Gastroesophageal sphincter (tissue), 3 donors: ENCODE results near the gene SCRT2.

ENCODE experiments used
- EP300 ChIP-seq: sonication (generic); formaldehyde crosslinking; IDR thresholded peaks from one replicate; pipeline ENCODE4 v1.6.1; 2017; ENCODE audit warnings: antibody characterized with exemption, mild to moderate bottlenecking
- TF ChIP-seq, protein P1 (sequence below), 4 experiments: fragments of 200-600 bp in 2 of 4; fragments of 450-650 bp in 2 of 4; sonication (generic) in 1 of 4; IDR thresholded peaks; one replicate each; pipeline ENCODE4 v1.5.1; 2017 to 2019; ENCODE audit warnings: antibody characterized with exemption in 4 of 4, mild to moderate bottlenecking in 2 of 4, moderate library complexity in 2 of 4

- TF ChIP-seq, protein P1, sequence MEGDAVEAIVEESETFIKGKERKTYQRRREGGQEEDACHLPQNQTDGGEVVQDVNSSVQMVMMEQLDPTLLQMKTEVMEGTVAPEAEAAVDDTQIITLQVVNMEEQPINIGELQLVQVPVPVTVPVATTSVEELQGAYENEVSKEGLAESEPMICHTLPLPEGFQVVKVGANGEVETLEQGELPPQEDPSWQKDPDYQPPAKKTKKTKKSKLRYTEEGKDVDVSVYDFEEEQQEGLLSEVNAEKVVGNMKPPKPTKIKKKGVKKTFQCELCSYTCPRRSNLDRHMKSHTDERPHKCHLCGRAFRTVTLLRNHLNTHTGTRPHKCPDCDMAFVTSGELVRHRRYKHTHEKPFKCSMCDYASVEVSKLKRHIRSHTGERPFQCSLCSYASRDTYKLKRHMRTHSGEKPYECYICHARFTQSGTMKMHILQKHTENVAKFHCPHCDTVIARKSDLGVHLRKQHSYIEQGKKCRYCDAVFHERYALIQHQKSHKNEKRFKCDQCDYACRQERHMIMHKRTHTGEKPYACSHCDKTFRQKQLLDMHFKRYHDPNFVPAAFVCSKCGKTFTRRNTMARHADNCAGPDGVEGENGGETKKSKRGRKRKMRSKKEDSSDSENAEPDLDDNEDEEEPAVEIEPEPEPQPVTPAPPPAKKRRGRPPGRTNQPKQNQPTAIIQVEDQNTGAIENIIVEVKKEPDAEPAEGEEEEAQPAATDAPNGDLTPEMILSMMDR (IDR thresholded peaks at IDR 0.05): no peak
- TF ChIP-seq EP300: no peak
These were observed 43.5 kb upstream of the SCRT2 start for GRCh38 chr20:719068-719467.
